Activated CD4-positive, alpha-beta T cell treated with anti-CD3 and anti-CD28 coated beads, Interleukin-2, Interleukin-6, amounts not matched to agents 100 ng/mL and 50 ng/mL, durations not matched to agents 16 hours and 8 hours (primary cell): ENCODE measurements around the gene SFMBT2.

Experiments
- DNase-seq: peaks from one replicate; pipeline ENCODE4 v3.0.0-alpha.2; 2020

The SFMBT2 gene

DNA sequence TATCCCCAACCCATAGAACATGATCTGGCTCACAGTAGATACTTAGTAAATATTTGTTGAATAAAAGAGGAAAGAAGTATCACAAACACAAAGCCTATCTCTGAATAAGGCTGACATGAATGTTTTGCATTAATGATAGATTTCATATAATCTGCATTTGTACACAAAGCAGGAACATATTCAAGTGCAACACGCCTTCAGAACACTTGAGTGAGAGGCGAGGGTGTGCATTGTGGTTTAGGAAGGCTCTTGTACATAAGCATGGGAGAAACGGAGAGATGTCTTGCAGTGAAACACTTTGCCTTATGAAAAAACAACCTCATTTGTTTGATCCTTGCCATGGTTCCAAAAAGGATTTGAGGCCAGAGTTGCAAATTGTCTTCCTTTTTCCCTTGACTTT is 14.1 kb upstream of the SFMBT2 start:
- DNase-seq, result no peak

GRCh38 chr10:7424315-7424714 is 13.5 kb upstream of the SFMBT2 start:
- DNase-seq, result peak; percentile 16

DNA sequence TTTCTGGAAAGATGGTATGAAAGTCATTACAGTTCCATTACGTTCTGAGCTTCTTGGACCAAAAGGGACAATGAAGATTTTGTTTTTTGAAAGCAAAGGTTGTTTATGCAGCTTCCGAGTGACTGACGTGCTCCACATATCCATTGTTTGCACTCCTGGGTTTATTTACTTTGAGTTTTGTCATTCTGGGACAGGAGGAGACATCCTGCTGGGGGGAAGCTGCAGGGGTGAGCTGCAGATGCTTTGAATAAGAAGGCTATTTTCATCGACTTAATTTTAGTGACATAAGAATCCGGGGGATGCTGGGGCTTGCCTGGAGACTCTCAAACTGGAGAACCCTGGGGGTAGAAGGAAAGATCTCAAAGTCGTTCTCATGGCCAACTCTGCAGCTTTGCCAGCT is 12.7 kb upstream of the SFMBT2 start:
- DNase-seq, result no peak

GRCh38 chr10:7421526-7421925 is 10.7 kb upstream of the SFMBT2 start:
- no peak for DNase-seq

DNA sequence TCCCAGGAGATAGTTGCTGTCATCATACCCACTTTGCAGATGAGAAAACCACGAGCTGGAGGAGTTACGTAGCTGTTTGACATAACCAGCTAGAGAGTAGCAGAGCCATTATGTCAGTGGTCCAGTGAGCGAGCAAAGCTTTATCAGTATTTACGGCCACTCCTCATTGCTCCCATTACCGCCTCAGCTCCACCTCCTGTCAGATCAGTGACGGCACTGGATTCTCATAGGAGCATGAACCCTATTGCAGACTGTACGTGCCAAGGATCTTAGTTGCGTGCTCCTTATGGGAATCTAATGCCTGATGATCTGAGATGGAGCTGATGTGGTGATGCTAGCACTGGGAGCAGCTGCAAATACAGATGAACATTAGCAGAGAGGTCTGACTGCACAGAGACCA is 9.2 kb upstream of the SFMBT2 start:
- no peak for DNase-seq

- DNase-seq, result peak; percentile 36
Observed at GRCh38 chr10:7417807-7418206, 7.0 kb upstream of the SFMBT2 start.

GRCh38 chr10:7417103-7417623 is 6.3 kb upstream of the SFMBT2 start:
- DNase-seq, result peak; percentile 26

DNA sequence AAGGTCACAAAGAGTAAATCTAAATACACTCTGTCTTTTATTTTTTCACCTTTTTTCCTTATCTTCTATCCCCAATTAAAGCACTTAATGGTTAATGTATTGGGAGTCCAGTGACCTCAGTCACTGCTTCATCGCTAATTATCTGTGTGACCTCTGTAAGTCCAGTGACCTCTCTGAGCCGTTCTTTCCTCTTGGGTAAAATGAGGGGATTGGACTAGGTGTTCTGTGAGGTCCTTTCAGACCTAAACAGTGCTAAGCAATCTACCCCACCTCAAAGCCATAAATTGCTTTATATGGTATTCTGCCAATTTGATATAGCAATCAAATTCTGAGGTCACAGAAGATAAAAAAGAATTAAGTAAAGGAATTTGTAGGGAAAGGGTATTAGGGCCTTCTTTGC is 3.9 kb upstream of the SFMBT2 start:
- DNase-seq, result no peak

DNA sequence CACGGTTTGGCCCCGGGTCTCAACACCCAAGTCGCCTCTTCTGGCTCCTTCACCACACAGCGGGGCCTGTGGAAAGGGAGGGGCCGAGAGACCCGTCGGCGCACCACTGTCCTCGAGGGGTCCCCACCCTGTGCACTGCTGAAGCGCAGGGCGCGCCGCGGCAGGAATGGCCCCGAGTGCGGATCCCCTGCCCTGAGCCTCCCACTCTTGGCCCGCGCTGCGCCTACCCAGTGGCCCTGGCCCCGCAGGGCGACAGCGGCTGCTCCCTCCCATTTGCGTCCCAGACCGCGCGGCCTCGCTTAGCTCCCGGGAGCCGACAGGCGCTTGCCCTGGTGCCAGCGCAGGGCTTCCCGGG is 2.1 kb upstream of the SFMBT2 start:
- DNase-seq, result no peak

DNA sequence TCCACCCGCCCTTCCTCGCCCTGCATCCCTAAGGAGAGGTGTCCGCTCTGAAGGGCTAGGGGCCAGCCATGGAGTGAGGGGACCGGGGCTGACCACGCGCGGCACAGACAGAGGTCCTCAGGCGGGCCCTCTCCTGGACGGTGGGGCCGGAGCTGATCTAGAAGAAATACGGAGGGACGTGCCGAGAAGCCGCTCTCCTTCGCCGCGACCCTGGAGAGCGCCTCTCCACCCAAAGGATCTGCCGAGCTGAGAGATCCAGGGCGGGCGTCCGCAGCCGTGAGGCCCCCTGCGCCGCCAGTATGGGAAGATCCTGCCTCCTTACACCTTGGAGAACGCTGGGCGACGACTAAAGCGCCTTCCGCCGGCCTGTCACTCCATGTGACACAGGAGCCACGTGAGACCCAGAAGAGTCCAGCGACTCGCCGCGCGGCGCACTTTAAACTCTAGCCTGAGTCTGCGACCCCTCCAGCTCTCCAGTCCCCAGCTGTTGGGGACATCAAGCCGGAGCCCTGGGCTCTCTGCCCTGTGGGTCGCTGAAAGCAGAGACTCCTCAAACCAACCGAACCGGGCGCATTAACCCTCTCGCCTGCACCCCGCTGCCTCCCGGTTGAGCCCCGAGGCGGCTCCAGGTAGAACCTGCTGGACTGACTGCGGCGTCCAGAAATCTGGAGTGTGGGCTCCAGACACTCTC is 1.5 kb upstream of the SFMBT2 start:
- peak; percentile 29 for DNase-seq

DNA sequence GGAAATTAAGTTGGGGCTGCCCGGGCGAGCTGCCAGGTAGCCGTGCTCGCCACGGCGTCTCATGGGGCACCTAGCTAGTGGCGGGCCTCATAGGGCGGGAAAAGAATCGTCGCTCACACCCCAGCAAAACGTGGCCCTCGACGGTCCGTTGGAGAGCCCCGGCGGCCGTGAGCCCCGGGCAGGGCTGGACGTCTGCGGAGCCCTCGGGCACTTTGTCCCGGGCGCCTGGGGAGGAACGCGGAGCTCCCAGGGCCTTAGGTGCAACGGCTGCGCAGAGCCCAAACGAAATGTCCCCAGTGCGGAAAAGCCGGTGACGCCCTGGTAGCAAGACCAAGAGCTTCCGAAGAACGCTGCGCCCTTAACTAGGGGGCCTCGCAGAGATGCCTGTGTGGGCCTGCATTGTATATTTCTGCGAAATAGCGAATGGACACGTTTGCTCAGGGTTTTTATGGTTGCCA is 866 bp upstream of the SFMBT2 start:
- DNase-seq, result peak; percentile 23

GRCh38 chr10:7410301-7410861 is 453 bp downstream of the SFMBT2 start:
- peak; percentile 38 for DNase-seq

GRCh38 chr10:7409732-7410168 is 1.1 kb downstream of the SFMBT2 start:
- peak; percentile 59 for DNase-seq

GRCh38 chr10:7409045-7409731 is 1.6 kb downstream of the SFMBT2 start:
- DNase-seq, result peak; percentile 74

DNA sequence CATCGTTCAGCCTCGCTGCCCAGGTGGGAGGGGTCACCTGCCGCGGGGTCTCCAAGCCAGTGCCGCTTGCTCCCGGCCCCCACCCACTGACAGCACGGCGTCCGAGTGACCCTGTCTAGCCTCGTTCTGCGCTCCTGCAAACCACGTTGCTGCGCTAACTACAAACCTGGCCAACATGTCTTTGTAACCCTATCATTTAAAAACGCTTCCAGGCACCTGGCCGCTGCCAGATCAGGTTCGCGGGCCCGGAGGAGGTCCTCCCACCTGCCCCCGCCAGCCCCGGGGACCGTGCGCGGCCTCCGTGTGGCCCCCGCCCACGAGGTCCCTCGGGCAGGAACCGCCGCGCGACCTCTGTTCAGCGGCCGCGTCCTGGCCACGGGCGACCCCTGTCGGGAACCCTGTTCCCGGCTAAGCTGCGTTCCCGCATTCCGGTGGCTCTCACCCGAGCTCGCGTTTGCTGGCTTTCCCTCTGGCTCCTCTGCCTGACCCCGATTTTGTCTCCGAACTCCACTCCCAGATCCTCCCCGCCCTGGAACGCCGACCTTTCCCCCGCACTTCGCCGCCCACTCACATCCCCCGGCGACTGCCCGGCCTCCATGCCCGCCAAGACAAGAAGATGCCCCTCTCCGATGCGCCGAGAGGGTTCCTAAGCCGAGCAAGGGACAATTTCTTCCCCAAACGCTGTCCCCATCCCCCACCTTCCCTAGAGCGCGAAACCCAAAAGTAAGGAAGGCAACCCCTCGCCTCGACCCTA is 2.4 kb downstream of the SFMBT2 start:
- DNase-seq, result peak; percentile 64

GRCh38 chr10:7407368-7408290 is 3.2 kb downstream of the SFMBT2 start:
- DNase-seq, result peak; percentile 62

- no peak for DNase-seq
Observed at GRCh38 chr10:7406712-7407333, 4.0 kb downstream of the SFMBT2 start.

DNA sequence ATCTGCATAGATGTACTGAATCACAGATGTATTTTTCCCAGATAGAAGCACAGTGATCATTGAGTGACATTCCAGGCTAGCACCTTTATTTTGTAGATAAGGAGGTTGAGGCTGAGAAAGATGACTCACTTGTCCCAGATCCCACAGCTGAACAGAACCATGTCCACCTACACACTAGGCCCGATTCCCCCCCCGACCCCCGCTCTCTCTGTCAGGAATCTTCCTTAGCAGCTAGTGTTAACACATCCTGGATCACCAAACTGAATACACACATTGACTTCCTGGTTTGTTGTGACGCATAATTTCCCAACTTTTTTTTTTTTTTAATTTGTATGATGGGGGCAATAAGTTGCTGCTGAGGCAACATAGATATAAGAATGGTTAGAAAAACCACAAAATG is 5.2 kb downstream of the SFMBT2 start:
- no peak for DNase-seq

GRCh38 chr10:7403620-7404019 is 7.2 kb downstream of the SFMBT2 start:
- DNase-seq, result no peak

DNA sequence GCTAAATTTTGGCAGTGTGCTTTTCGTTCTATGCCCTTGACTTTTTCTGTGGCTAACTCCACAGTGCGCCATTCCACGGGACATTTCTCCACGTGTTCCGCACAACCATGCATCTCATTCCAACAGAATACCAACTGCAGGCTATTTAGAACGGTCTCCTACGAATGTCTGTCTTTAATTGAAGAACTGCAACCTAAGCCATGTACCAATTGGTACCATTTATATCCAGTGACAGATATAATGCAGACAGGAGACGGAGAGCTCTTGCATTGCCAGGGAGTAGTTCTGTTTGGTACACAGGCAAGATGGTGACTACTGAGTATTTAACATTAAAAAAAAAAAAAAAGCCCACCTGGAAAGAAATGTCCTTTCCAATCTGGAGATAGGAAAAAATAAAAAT is 9.1 kb downstream of the SFMBT2 start:
- DNase-seq, result no peak

- DNase-seq, result no peak
Observed at GRCh38 chr10:7401156-7401555, 9.7 kb downstream of the SFMBT2 start.
